Activated CD4-positive, alpha-beta T cell treated with anti-CD3 and anti-CD28 coated beads for 36 hours (primary cell): ENCODE results near the gene AKNAD1. TPM values are rescaled to one million over a fixed set of nuclear protein-coding genes. Genes with fewer than 3 reads are reported as not detected.

Experiments
- ATAC-seq: fragments of 200-7000 bp; cut with Tn5 transposase; one replicate; pipeline ENCODE4 v1.10.0; 2021; ENCODE audit warnings: mild to moderate bottlenecking, moderate library complexity
- CTCF ChIA-PET: fragments of 350-600 bp; sonication (Branson Sonifier 250); formaldehyde crosslinking; loops from one replicate; lab custom pipeline; 2021; ENCODE audit warnings: antibody characterized with exemption; lab: Charles Lee
- POLR2A ChIA-PET: fragments of 350-600 bp; sonication (Branson Sonifier 250); formaldehyde crosslinking; loops from one replicate; lab custom pipeline; 2021; ENCODE audit warnings: antibody characterized with exemption, inconsistent platforms; lab: Charles Lee
- DNase-seq: peaks from one replicate; pipeline ENCODE4 v3.0.0-alpha.2; 2020
- H3K27ac Mint-ChIP-seq: one replicate; pipeline ENCODE4 v1.8.0; 2021; ENCODE audit warnings: mixed read lengths
- H3K27me3 Mint-ChIP-seq: one replicate; pipeline ENCODE4 v1.8.0; 2021; ENCODE audit warnings: mixed read lengths
- H3K36me3 Mint-ChIP-seq: one replicate; pipeline ENCODE4 v1.8.0; 2021; ENCODE audit warnings: low read depth, mixed read lengths
- H3K4me1 Mint-ChIP-seq: one replicate; pipeline ENCODE4 v1.8.0; 2021; ENCODE audit warnings: mixed read lengths
- H3K4me3 Mint-ChIP-seq: one replicate; pipeline ENCODE4 v1.8.0; 2021; ENCODE audit warnings: mild to moderate bottlenecking, moderate library complexity, mixed read lengths
- H3K9me3 Mint-ChIP-seq: one replicate; pipeline ENCODE4 v1.8.0; 2021; ENCODE audit warnings: low read depth, mixed read lengths
- intact Hi-C, 2 experiments: fragments of 100-400 bp; cut with DNase I in 1 of 2; cut with micrococcal nuclease in 1 of 2; formaldehyde crosslinking; loops; one replicate each; pipeline versions ENCODE4 v1.14.2 to v1.15.1; 2022 to 2024; cut with DNase I, micrococcal nuclease
- total RNA-seq, 2 experiments: library from RNA; stranded (reverse); gene quantifications; one replicate each; pipeline ENCODE4 v1.2.3, GENCODE V29; 2021

Gene AKNAD1
- total RNA-seq, 2 experiments from 2014 or later = not detected

DNA sequence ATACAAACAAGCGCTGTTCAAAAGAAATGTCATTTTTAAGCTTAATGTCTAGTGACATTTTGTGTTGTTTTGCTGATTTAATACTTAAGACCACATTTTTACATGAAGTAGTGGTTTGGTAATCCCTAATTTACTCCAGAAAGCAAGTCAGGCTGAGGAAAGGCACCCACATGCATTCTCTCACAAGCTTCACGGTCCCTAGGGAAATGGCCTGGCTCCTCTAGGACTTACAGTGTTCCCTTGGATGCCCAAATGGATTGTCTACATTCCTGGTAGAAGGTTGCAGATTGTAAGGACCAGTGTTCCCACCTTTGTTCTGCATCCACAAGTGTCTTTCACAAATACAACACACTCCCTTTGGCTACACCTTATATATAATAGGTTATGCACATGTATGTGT lies 29.4 kb upstream of the AKNAD1 start:
- Mint-ChIP-seq H3K27ac (no peak overlapping the region), H3K9me3 (no peaks in the 10 kb centered on the region), H3K27me3 (no peaks in the 10 kb centered on the region), H3K4me1 (no peaks in the 10 kb centered on the region), H3K4me3 (no peak overlapping the region), H3K36me3 (no peaks in the 10 kb centered on the region)
- ATAC-seq (no peak), DNase-seq (no peak)
- CTCF ChIA-PET = interaction anchor here (1.0 to 1.6 kb wide), 3 partner anchors 12 to 58 kb away, joined by 3 to 6 read pairs (median 4); no protein-coding TSS in a partner anchor
- intact Hi-C loops = no loop called here
- POLR2A ChIA-PET = no interaction called here

DNA sequence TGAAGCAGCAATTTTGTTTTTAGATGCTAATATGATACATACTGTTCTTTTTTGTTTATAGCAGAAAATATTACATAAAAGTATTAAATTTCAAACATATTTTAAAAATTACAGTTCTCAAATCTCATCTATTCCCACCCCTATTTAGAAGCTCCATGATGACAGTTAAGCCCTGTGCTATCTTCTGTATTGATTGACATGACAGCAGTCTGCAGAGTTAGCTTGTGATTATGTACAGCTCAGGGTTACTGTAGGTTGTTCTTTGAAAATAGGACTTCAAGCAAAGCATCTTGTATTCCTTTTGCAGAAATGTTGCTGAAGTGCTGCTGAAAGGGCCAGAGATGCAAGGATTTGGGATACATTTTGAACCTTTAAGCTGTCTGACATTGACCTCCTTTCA lies 28.1 kb upstream of the AKNAD1 start:
- intact Hi-C loops = no loop called here
- no peak for DNase-seq
- no peaks in the 10 kb centered on the region for H3K4me1 Mint-ChIP-seq
- no peaks in the 10 kb centered on the region for H3K27me3 Mint-ChIP-seq
- no peaks in the 10 kb centered on the region for H3K36me3 Mint-ChIP-seq
- no peak overlapping the region for H3K4me3 Mint-ChIP-seq
- no peaks in the 10 kb centered on the region for H3K9me3 Mint-ChIP-seq
- no peak overlapping the region for H3K27ac Mint-ChIP-seq
- no peak for ATAC-seq
- POLR2A ChIA-PET = no interaction called here
- CTCF ChIA-PET = interaction anchor here (1.1 to 1.4 kb wide), 2 partner anchors 16 to 56 kb away, joined by 3 to 6 read pairs; no protein-coding TSS in a partner anchor

GRCh38 chr1:108882837-108883236 lies 25.9 kb upstream of the AKNAD1 start:
- intact Hi-C loops = no loop called here
- POLR2A ChIA-PET = no interaction called here

GRCh38 chr1:108881369-108881768 lies 24.5 kb upstream of the AKNAD1 start:
- Mint-ChIP-seq H3K27ac (no peak overlapping the region), H3K4me3 (no peak overlapping the region), H3K4me1 (peaks cover 5% of the 10 kb centered on the region), H3K36me3 (no peaks in the 10 kb centered on the region), H3K27me3 (peaks cover 3% of the 10 kb centered on the region), H3K9me3 (no peaks in the 10 kb centered on the region)
- intact Hi-C loops = no loop called here
- ChIA-PET POLR2A (no interaction called here), CTCF (no interaction called here)
- ATAC-seq (no peak), DNase-seq (no peak)

More at GRCh38 chr1:108882837-108883236, 25.9 kb upstream of the AKNAD1 start:
- ATAC-seq = no peak
- DNase-seq = no peak
- Mint-ChIP-seq H3K27ac (no peak overlapping the region), H3K36me3 (no peaks in the 10 kb centered on the region), H3K27me3 (peaks cover 3% of the 10 kb centered on the region), H3K9me3 (no peaks in the 10 kb centered on the region), H3K4me1 (peaks cover 4% of the 10 kb centered on the region), H3K4me3 (no peak overlapping the region)
- CTCF ChIA-PET = interaction anchor here (0.5 to 1.8 kb wide), 7 partner anchors 14 to 208 kb away, joined by 3 to 12 read pairs (median 3); no protein-coding TSS in a partner anchor

DNA sequence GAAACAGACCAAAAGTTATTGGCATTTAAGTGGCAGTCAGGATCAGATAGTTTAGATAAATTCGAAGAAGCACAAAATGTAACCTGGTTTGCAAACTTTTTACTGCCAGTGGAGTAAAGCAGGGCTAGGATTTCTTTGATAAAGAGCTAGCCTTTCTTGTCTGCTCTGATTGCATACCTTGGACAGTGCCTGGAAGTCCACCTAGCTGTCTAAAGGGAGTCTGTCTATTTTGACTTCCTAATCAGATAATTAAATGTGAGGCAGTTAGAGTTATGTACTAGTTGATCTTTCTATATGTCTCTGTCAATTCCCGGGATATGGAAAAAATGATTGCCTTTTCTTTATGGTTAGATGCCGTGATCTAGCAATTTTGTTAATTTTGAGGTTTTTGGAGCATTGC lies 24.0 kb upstream of the AKNAD1 start:
- H3K27me3 Mint-ChIP-seq = peaks cover 3% of the 10 kb centered on the region
- ChIA-PET CTCF (interaction anchor here (0.6 to 1.0 kb wide), 3 partner anchors 14 to 327 kb away, joined by 3 read pairs; no protein-coding TSS in a partner anchor), POLR2A (interaction anchor here (0.7 kb wide), 1 partner anchor 10 kb away, joined by 7 read pairs; no protein-coding TSS in a partner anchor)
- no peak overlapping the region for H3K4me3 Mint-ChIP-seq
- intact Hi-C loops = no loop called here
- H3K9me3 Mint-ChIP-seq = no peaks in the 10 kb centered on the region
- H3K27ac Mint-ChIP-seq = no peak overlapping the region
- no peak for ATAC-seq
- no peaks in the 10 kb centered on the region for H3K36me3 Mint-ChIP-seq
- peaks cover 5% of the 10 kb centered on the region for H3K4me1 Mint-ChIP-seq
- DNase-seq = no peak

DNA sequence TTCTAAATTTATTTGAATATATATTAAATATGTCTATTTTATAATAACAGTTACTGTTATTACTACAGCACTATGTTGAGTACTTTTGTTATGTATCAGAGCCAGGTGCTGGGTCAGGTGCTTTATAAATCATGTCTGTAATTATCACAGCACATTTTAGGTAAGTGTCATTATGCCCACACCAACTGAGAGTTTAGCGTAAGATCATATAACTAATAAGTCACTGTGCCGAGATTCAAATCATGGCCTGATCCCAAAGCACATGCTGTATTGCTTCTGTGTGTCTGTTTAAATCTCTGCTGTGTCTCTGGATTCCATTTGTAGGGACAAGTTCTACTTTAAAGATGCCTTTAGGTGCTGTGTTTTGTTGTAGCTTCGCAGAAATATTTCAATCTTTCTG lies 21.8 kb upstream of the AKNAD1 start:
- H3K9me3 Mint-ChIP-seq = no peaks in the 10 kb centered on the region
- DNase-seq (no peak), ATAC-seq (no peak)
- H3K27me3 Mint-ChIP-seq = peaks cover 5% of the 10 kb centered on the region
- H3K4me1 Mint-ChIP-seq = peaks cover 5% of the 10 kb centered on the region
- ChIA-PET CTCF (no interaction called here), POLR2A (no interaction called here)
- intact Hi-C loops = no loop called here
- no peaks in the 10 kb centered on the region for H3K36me3 Mint-ChIP-seq
- no peak overlapping the region for H3K27ac Mint-ChIP-seq
- H3K4me3 Mint-ChIP-seq = no peak overlapping the region

DNA sequence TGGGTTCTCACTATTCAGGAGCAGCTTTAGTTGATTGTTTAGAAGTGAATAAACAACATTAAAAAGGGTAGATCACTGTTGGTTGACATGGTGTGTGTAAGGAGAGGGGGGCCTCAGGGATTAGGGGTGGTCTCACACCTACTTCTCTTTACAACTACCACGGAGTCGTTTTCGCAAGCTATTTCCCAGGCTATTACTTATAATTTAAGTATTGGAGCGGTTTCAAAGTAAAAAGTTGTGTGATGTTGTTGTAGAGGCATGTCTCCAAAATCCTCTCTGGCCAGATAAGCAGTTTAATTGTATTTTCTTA lies 21.2 kb upstream of the AKNAD1 start:
- no peak for DNase-seq
- ATAC-seq = no peak
- Mint-ChIP-seq H3K27me3 (peaks cover 5% of the 10 kb centered on the region), H3K9me3 (no peaks in the 10 kb centered on the region), H3K4me1 (peaks cover 5% of the 10 kb centered on the region), H3K27ac (no peak overlapping the region), H3K4me3 (peak overlapping the region; percentile 91), H3K36me3 (no peaks in the 10 kb centered on the region)
- intact Hi-C loops = no loop called here
- POLR2A ChIA-PET = no interaction called here
- CTCF ChIA-PET = no interaction called here

DNA sequence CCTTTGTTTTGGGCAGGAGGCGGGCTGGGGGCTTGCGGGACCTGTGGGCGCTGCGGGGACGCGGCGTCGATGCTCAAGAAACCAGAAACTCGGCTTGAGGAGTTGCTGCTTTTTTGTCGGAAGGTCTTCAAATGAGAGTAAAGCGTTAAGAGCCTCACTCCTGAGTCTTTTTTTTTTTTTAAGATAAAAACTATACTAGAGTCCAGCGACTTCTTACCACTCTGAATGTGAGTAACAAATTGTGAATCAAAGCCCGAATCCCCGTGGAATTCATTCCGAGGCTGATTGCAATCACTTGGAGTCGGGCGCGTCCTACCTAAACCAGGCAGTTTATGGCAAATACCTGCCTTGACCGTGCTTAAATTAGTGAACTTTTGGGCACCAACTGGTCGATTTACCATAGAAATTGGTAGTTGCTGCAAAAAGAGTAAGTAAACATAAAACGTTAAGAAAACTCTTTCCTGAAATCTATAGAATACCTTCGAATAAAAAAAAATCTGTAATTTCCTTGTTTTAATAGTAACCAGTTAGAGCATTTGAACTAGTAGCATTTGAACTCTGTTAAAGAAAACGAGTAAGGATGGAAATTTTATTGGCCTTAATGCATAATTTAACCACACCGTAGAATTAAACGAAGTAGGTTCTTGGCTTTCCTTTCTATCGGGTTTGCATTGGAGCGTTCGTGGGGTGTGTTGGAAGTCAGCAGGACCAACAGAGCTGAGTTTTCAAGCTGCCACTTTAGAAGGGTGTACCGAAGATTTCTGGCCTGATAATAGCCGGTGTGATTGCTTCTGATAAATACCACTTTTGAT lies 20.7 kb upstream of the AKNAD1 start:
- intact Hi-C loops = loop anchor here in 1 of 2 experiments (1.0 to 2.0 kb wide), 6 partner anchors 85 to 319 kb away; partner anchors contain the start of genes CLCC1, PRPF38B, STXBP3 and TMEM167B
- H3K4me3 Mint-ChIP-seq = peak overlapping the region; percentile 91
- ChIA-PET POLR2A (no interaction called here), CTCF (no interaction called here)
- peaks cover 5% of the 10 kb centered on the region for H3K27me3 Mint-ChIP-seq
- peaks cover 5% of the 10 kb centered on the region for H3K4me1 Mint-ChIP-seq
- H3K9me3 Mint-ChIP-seq = no peaks in the 10 kb centered on the region
- no peak for DNase-seq
- no peaks in the 10 kb centered on the region for H3K36me3 Mint-ChIP-seq
- peak overlapping the region; percentile 78 for H3K27ac Mint-ChIP-seq
- peak; percentile 2 for ATAC-seq

- Mint-ChIP-seq H3K36me3 (no peaks in the 10 kb centered on the region), H3K4me1 (no peaks in the 10 kb centered on the region), H3K27me3 (peaks cover 2% of the 10 kb centered on the region), H3K4me3 (no peak overlapping the region), H3K9me3 (no peaks in the 10 kb centered on the region), H3K27ac (no peak overlapping the region)
- CTCF ChIA-PET = interaction anchor here (0.7 to 0.9 kb wide), 2 partner anchors 26 to 43 kb away, joined by 3 read pairs; no protein-coding TSS in a partner anchor
- ATAC-seq (no peak), DNase-seq (no peak)
- intact Hi-C loops = no loop called here
- POLR2A ChIA-PET = no interaction called here
These were observed 14.3 kb upstream of the AKNAD1 start for GRCh38 chr1:108871050-108871724.

- Mint-ChIP-seq H3K4me3 (no peak overlapping the region), H3K27me3 (peaks cover 5% of the 10 kb centered on the region), H3K36me3 (no peaks in the 10 kb centered on the region), H3K9me3 (no peaks in the 10 kb centered on the region), H3K4me1 (no peaks in the 10 kb centered on the region), H3K27ac (no peak overlapping the region)
- no peak for ATAC-seq
- no peak for DNase-seq
- intact Hi-C loops = no loop called here
- ChIA-PET CTCF (interaction anchor here (0.6 to 0.7 kb wide), 3 partner anchors 35 to 221 kb away, joined by 3 read pairs; no protein-coding TSS in a partner anchor), POLR2A (interaction anchor here (0.7 kb wide), 1 partner anchor 37 kb away, joined by 5 read pairs; no protein-coding TSS in a partner anchor)
These were observed 8.5 kb upstream of the AKNAD1 start for GRCh38 chr1:108865316-108865910.

DNA sequence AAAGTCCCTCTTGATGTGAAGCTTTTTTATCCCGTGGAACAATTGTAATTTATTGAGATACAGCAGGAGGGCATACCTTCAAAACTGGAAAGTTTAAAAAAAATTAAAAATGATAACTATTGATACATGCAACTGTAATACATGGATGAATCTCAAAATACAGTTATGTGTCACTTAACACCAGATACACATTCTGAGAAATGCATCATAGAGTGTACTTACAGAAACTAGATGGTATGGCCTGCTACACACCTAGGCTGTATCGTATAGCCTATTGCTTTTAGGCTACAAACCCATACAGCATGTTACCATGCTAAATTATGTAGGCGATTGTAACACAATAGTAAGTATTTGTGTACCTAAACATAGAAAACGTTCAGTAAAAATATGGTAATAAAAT lies 7.1 kb upstream of the AKNAD1 start:
- ChIA-PET CTCF (interaction anchor here (1.0 kb wide), 1 partner anchor 33 kb away, joined by 3 read pairs; no protein-coding TSS in a partner anchor), POLR2A (no interaction called here)
- ATAC-seq (peak; percentile 51), DNase-seq (no peak)
- H3K27me3 Mint-ChIP-seq = peaks cover 7% of the 10 kb centered on the region
- H3K27ac Mint-ChIP-seq = no peak overlapping the region
- intact Hi-C loops = no loop called here
- no peak overlapping the region for H3K4me3 Mint-ChIP-seq
- no peaks in the 10 kb centered on the region for H3K4me1 Mint-ChIP-seq
- no peaks in the 10 kb centered on the region for H3K36me3 Mint-ChIP-seq
- H3K9me3 Mint-ChIP-seq = no peaks in the 10 kb centered on the region
